Lower lobe of right lung (tissue), 2 donors: Measurements from ENCODE around the gene KRTAP12-4. TPM values are rescaled to one million over a fixed set of nuclear protein-coding genes. Genes with fewer than 3 reads are reported as not detected.

Source experiments
- ATAC-seq, 2 donors: fragments of 200-7000 bp; cut with Tn5 transposase; one replicate each; pipeline ENCODE4 v1.9.1; 2020 to 2022; ENCODE audit warnings: mild to moderate bottlenecking in 2 of 2, moderate library complexity in 2 of 2
- DNase-seq: peaks from one replicate; pipeline ENCODE4 v3.0.0-alpha.2; 2020
- H3K27ac ChIP-seq: fragments of 200-600 bp; one replicate; pipeline ENCODE4 v1.8.0; 2022
- H3K27me3 ChIP-seq: fragments of 200-600 bp; one replicate; pipeline ENCODE4 v1.8.0; 2022; ENCODE audit warnings: low read depth
- H3K36me3 ChIP-seq: fragments of 200-600 bp; one replicate; pipeline ENCODE4 v1.8.0; 2022; ENCODE audit warnings: mild to moderate bottlenecking
- H3K4me1 ChIP-seq: fragments of 200-600 bp; one replicate; pipeline ENCODE4 v1.8.0; 2022
- H3K4me3 ChIP-seq: fragments of 200-600 bp; one replicate; pipeline ENCODE4 v1.8.0; 2022; ENCODE audit warnings: mild to moderate bottlenecking
- H3K9me3 ChIP-seq: fragments of 200-600 bp; one replicate; pipeline ENCODE4 v1.8.0; 2022
- CTCF ChIP-seq: fragments of 200-600 bp; IDR thresholded peaks from one replicate; pipeline ENCODE4 v1.8.0; 2022; ENCODE audit warnings: antibody characterized with exemption, mild to moderate bottlenecking
- intact Hi-C: fragments of 100-400 bp; cut with DNase I; formaldehyde crosslinking; loops from one replicate; pipeline ENCODE4 v1.11.0; 2022
- total RNA-seq: library from RNA; stranded (reverse); fragmentation: NEBNext Ultra II Directional; extraction: Animal tissue kit (Norgen Biotek cat#: 25700); gene quantifications from one replicate; pipeline ENCODE4 v1.2.1, GENCODE V29; 2021
- donor health status: DM: no; HTN: yes; CAD: no; lungs with severe emphysema.

Gene KRTAP12-4
- total RNA-seq, 1 donor from 2014 or later = not detected

- no peaks in the 10 kb centered on the region for H3K36me3 ChIP-seq
- H3K27me3 ChIP-seq = peaks cover 22% of the 10 kb centered on the region
- no peak overlapping the region for H3K4me3 ChIP-seq
- no peaks in the 10 kb centered on the region for H3K9me3 ChIP-seq
- H3K4me1 ChIP-seq = no peaks in the 10 kb centered on the region
- intact Hi-C loops = no loop called here
- DNase-seq (no peak), ATAC-seq (no peak)
- H3K27ac ChIP-seq = no peak overlapping the region
- no peak for TF ChIP-seq CTCF
Observed at GRCh38 chr21:44684483-44684882, 30.0 kb upstream of the KRTAP12-4 start.

- no peak for TF ChIP-seq CTCF
- Histone ChIP-seq H3K27me3 (peaks cover 22% of the 10 kb centered on the region), H3K4me3 (no peak overlapping the region), H3K36me3 (no peaks in the 10 kb centered on the region), H3K9me3 (no peaks in the 10 kb centered on the region), H3K27ac (no peak overlapping the region), H3K4me1 (no peaks in the 10 kb centered on the region)
- DNase-seq (no peak), ATAC-seq (no peak)
- intact Hi-C loops = no loop called here
Observed at GRCh38 chr21:44684077-44684476, 29.6 kb upstream of the KRTAP12-4 start.

- no peaks in the 10 kb centered on the region for H3K36me3 ChIP-seq
- no peaks in the 10 kb centered on the region for H3K4me1 ChIP-seq
- H3K9me3 ChIP-seq = no peaks in the 10 kb centered on the region
- ATAC-seq (no peak), DNase-seq (no peak)
- H3K27me3 ChIP-seq = peaks cover 16% of the 10 kb centered on the region
- intact Hi-C loops = no loop called here
- H3K4me3 ChIP-seq = no peak overlapping the region
- no peak overlapping the region for H3K27ac ChIP-seq
- TF ChIP-seq CTCF = no peak
Observed at GRCh38 chr21:44682580-44683151, 28.2 kb upstream of the KRTAP12-4 start.

- ATAC-seq = no peak
- Histone ChIP-seq H3K36me3 (no peaks in the 10 kb centered on the region), H3K4me3 (no peak within 1 kb of the TSS), H3K27ac (no peak within 1 kb of the TSS), H3K27me3 (peaks cover 9% of the 10 kb centered on the region), H3K9me3 (no peaks in the 10 kb centered on the region), H3K4me1 (no peaks in the 10 kb centered on the region)
- DNase-seq = no peak
- intact Hi-C loops = no loop called here
- TF ChIP-seq CTCF = no peak
Observed at GRCh38 chr21:44681861-44682579, 27.6 kb upstream of the KRTAP12-4 start, which contains the start of gene KRTAP12-1. Gene KRTAP12-1 (minus strand): TSS chr21:44682163. CDS start chr21:44682123, 40 bp downstream.

GRCh38 chr21:44681152-44681551 is 26.7 kb upstream of the KRTAP12-4 start:
- Histone ChIP-seq H3K4me3 (no peak overlapping the region), H3K4me1 (no peaks in the 10 kb centered on the region), H3K27me3 (peaks cover under 1% of the 10 kb centered on the region), H3K27ac (no peak overlapping the region), H3K36me3 (no peaks in the 10 kb centered on the region), H3K9me3 (no peaks in the 10 kb centered on the region)
- no peak for TF ChIP-seq CTCF
- DNase-seq (no peak), ATAC-seq (no peak)
- intact Hi-C loops = no loop called here
